ENCODE measurements around the gene CRYGB. TPM values are rescaled to one million over a fixed set of nuclear protein-coding genes. Genes with fewer than 3 reads are reported as not detected.

CRYGB gene
- total RNA-seq (under 1 TPM; 0.56 to 0.79 TPM), polyA plus RNA-seq (ENCODE audit: insufficient read depth, low read depth, low replicate concordance) (not detected)
- long read RNA-seq, donor 1: 0 reads
- long read RNA-seq, donor 2: 0 reads

- no peaks in the 10 kb centered on the region for H3K36me3 ChIP-seq (ENCODE audit: low read depth, missing control alignments)
- no peak within 1 kb of the TSS for H3K4me3 ChIP-seq
- TF ChIP-seq POLR2A (IDR thresholded peaks at IDR 0.05) (no peak), CTCF (IDR thresholded peaks at IDR 0.05) (no peak)
- intact Hi-C loops (cut with DNase I; ENCODE audit: low total_unique reads): no loop called here
- no peaks in the 10 kb centered on the region for H3K4me1 ChIP-seq
- WGBS, 2 donors: 73 to 76% methylated on average over 6 of the region's 6 CpGs
- no peak for DNase-seq
- H3K9me3 ChIP-seq: no peaks in the 10 kb centered on the region
- H3K27me3 ChIP-seq: no peaks in the 10 kb centered on the region
- H3K27ac ChIP-seq: no peak within 1 kb of the TSS
Measured at GRCh38 chr2:208146006-208146405, at the start of gene CRYGB. CRYGB (minus strand) TSS chr2:208146158; CDS start chr2:208146120, 38 bp downstream.

- no peak for DNase-seq
- intact Hi-C loops (cut with DNase I; ENCODE audit: low total_unique reads): no loop called here
- TF ChIP-seq POLR2A (IDR thresholded peaks at IDR 0.05) (no peak), CTCF (IDR thresholded peaks at IDR 0.05) (no peak)
- Histone ChIP-seq H3K27me3 (no peaks in the 10 kb centered on the region), H3K36me3 (ENCODE audit: low read depth, missing control alignments) (no peaks in the 10 kb centered on the region), H3K4me1 (no peaks in the 10 kb centered on the region), H3K4me3 (no peak overlapping the region), H3K9me3 (no peaks in the 10 kb centered on the region), H3K27ac (no peak overlapping the region)
- WGBS, 2 donors: 88 to 95% methylated on average over 3 of the region's 3 CpGs
Measured at GRCh38 chr2:208195531-208195930, 49.6 kb upstream of the CRYGB start.

- no peak overlapping the region for H3K27ac ChIP-seq
- H3K9me3 ChIP-seq: no peaks in the 10 kb centered on the region
- H3K36me3 ChIP-seq (ENCODE audit: low read depth, missing control alignments): no peaks in the 10 kb centered on the region
- intact Hi-C loops (cut with DNase I; ENCODE audit: low total_unique reads): no loop called here
- no peak for TF ChIP-seq POLR2A (IDR thresholded peaks at IDR 0.05)
- no peak for TF ChIP-seq CTCF (IDR thresholded peaks at IDR 0.05)
- no peak for DNase-seq
- 80 to 86% methylated on average over 8 of the region's 8 CpGs for WGBS, 2 donors
- H3K4me3 ChIP-seq: no peak overlapping the region
- H3K4me1 ChIP-seq: no peaks in the 10 kb centered on the region
- H3K27me3 ChIP-seq: no peaks in the 10 kb centered on the region
Measured at GRCh38 chr2:208192611-208193236, 46.8 kb upstream of the CRYGB start.

- no peak within 1 kb of the TSS for H3K4me3 ChIP-seq
- H3K9me3 ChIP-seq: no peaks in the 10 kb centered on the region
- 73 to 79% methylated on average over 10 of the region's 10 CpGs for WGBS, 2 donors
- H3K36me3 ChIP-seq (ENCODE audit: low read depth, missing control alignments): no peaks in the 10 kb centered on the region
- DNase-seq: no peak
- no peaks in the 10 kb centered on the region for H3K4me1 ChIP-seq
- H3K27ac ChIP-seq: no peak within 1 kb of the TSS
- TF ChIP-seq CTCF (IDR thresholded peaks at IDR 0.05) (no peak), POLR2A (IDR thresholded peaks at IDR 0.05) (no peak)
- intact Hi-C loops (cut with DNase I; ENCODE audit: low total_unique reads): no loop called here
- H3K27me3 ChIP-seq: no peaks in the 10 kb centered on the region
Measured at GRCh38 chr2:208189810-208190503, 44.0 kb upstream of the CRYGB start, which contains the start of gene C2orf80. C2orf80 (minus strand) TSS chr2:208190030; CDS start chr2:208186986, 3,044 bp downstream.

Measured in testis (tissue), 5 donors.